ENCODE measurements around the gene CERS3.

CERS3 gene

GRCh38 chr15:100373120-100373896 lies 155.4 kb downstream of the CERS3 start:
- no peak for DNase-seq

GRCh38 chr15:100372739-100373119 lies 156.0 kb downstream of the CERS3 start:
- no peak for DNase-seq

GRCh38 chr15:100355342-100355741 lies 173.4 kb downstream of the CERS3 start:
- DNase-seq: no peak

GRCh38 chr15:100353449-100353848 lies 175.3 kb downstream of the CERS3 start:
- DNase-seq: no peak

- DNase-seq: no peak
Observed at GRCh38 chr15:100350434-100351226, 178.1 kb downstream of the CERS3 start.
